ENCODE results near the gene GPRC5C. TPM values are rescaled to one million over a fixed set of nuclear protein-coding genes. Genes with fewer than 3 reads are reported as not detected.
A peak's percentile ranks its signal among the peaks of the same experiment; 100 is the strongest.

Gene GPRC5C
- total RNA-seq, 2 donors from 2014 or later: 56.0 to 67.0 TPM

DNA sequence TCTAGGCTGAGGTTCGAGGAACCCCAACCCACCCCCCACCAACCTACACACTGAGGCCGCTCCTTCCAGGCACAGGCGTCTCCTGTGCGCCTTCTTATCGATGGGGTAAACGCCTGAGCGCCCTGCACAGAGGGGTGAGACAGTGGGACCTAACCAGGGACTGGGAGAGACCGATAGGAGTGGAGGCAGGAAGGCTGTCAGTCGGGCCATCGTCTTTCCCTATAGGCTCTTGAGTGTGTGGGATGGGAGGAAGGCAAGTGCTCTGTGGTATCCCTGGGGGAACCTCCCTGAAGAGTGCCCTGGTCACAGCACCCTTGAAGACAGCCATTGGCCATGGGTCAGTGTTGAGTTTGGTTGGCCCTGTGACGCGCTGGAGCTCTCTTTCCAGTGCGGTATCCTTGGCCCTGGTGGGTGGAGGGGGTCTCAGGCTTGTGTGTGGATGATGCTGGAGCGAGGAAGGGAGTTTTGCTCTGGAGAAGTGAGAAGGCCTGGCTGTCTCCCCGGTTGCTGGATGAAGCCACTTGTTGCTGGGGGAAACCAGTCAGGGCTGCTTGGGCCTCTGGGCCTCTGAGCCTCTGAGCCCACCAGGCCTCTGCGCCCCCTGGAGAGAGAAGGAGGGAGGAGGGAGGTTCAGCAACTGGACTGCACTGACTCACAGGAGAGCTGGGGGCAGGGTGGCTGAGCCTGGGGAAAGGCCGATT is 1.7 kb downstream of the GPRC5C start:
- TF ChIP-seq, protein P1, sequence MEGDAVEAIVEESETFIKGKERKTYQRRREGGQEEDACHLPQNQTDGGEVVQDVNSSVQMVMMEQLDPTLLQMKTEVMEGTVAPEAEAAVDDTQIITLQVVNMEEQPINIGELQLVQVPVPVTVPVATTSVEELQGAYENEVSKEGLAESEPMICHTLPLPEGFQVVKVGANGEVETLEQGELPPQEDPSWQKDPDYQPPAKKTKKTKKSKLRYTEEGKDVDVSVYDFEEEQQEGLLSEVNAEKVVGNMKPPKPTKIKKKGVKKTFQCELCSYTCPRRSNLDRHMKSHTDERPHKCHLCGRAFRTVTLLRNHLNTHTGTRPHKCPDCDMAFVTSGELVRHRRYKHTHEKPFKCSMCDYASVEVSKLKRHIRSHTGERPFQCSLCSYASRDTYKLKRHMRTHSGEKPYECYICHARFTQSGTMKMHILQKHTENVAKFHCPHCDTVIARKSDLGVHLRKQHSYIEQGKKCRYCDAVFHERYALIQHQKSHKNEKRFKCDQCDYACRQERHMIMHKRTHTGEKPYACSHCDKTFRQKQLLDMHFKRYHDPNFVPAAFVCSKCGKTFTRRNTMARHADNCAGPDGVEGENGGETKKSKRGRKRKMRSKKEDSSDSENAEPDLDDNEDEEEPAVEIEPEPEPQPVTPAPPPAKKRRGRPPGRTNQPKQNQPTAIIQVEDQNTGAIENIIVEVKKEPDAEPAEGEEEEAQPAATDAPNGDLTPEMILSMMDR (IDR thresholded peaks at IDR 0.05): no peak
- Histone ChIP-seq H3K27ac (peak overlapping the region; percentile 99), H3K4me3 (peak overlapping the region; percentile 78), H3K4me1 (ENCODE audit: control insufficient read depth in 1 of 2, low read depth in 2 of 2) (peaks cover 6 to 54% of the 10 kb centered on the region in 2 donors), H3K36me3 (peaks cover 4% of the 10 kb centered on the region), H3K27me3 (replicated peaks; ENCODE audit: insufficient read depth) (no peaks in the 10 kb centered on the region), H3K9me3 (no peaks in the 10 kb centered on the region)
- DNase-seq (ENCODE audit: low spot score): no peak
- ATAC-seq (ENCODE audit: insufficient number of reproducible peaks, low FRiP score, low read depth): no peak

- Histone ChIP-seq H3K4me1 (ENCODE audit: control insufficient read depth in 1 of 2, low read depth in 2 of 2) (peaks cover 6 to 38% of the 10 kb centered on the region in 2 donors), H3K9me3 (no peaks in the 10 kb centered on the region), H3K4me3 (no peak overlapping the region), H3K36me3 (peaks cover 19% of the 10 kb centered on the region), H3K27ac (peak overlapping the region in 1 of 2 donors; percentile 17), H3K27me3 (replicated peaks; ENCODE audit: insufficient read depth) (no peaks in the 10 kb centered on the region)
- DNase-seq (ENCODE audit: low spot score): no peak
- no peak for ATAC-seq (ENCODE audit: insufficient number of reproducible peaks, low FRiP score, low read depth)
- TF ChIP-seq, protein P1 (IDR thresholded peaks at IDR 0.05): no peak
These were observed 4.0 kb downstream of the GPRC5C start for GRCh38 chr17:74435775-74436359.

GRCh38 chr17:74437702-74438101 is 5.8 kb downstream of the GPRC5C start:
- no peak overlapping the region for H3K27ac ChIP-seq
- TF ChIP-seq, protein P1 (IDR thresholded peaks at IDR 0.05): peak; percentile 40

DNA sequence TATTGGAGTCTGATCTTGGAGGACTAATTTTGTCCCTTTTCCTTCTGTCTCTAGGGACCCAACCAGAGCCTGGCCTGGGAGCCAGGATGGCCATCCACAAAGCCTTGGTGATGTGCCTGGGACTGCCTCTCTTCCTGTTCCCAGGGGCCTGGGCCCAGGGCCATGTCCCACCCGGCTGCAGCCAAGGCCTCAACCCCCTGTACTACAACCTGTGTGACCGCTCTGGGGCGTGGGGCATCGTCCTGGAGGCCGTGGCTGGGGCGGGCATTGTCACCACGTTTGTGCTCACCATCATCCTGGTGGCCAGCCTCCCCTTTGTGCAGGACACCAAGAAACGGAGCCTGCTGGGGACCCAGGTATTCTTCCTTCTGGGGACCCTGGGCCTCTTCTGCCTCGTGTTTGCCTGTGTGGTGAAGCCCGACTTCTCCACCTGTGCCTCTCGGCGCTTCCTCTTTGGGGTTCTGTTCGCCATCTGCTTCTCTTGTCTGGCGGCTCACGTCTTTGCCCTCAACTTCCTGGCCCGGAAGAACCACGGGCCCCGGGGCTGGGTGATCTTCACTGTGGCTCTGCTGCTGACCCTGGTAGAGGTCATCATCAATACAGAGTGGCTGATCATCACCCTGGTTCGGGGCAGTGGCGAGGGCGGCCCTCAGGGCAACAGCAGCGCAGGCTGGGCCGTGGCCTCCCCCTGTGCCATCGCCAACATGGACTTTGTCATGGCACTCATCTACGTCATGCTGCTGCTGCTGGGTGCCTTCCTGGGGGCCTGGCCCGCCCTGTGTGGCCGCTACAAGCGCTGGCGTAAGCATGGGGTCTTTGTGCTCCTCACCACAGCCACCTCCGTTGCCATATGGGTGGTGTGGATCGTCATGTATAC is 8.0 kb downstream of the GPRC5C start:
- H3K27me3 ChIP-seq (replicated peaks; ENCODE audit: insufficient read depth): no peaks in the 10 kb centered on the region

More at GRCh38 chr17:74437702-74438101, 5.8 kb downstream of the GPRC5C start:
- Histone ChIP-seq H3K9me3 (no peaks in the 10 kb centered on the region), H3K36me3 (peaks cover 21% of the 10 kb centered on the region), H3K4me1 (ENCODE audit: control insufficient read depth in 1 of 2, low read depth in 2 of 2) (peaks cover 15 to 47% of the 10 kb centered on the region in 2 donors), H3K27me3 (replicated peaks; ENCODE audit: insufficient read depth) (no peaks in the 10 kb centered on the region), H3K4me3 (no peak overlapping the region)
- ATAC-seq (ENCODE audit: insufficient number of reproducible peaks, low FRiP score, low read depth): no peak
- DNase-seq (ENCODE audit: low spot score): no peak

More for the DNA sequence above, 8.0 kb downstream of the GPRC5C start:
- Histone ChIP-seq H3K36me3 (peaks cover 21% of the 10 kb centered on the region), H3K4me1 (ENCODE audit: control insufficient read depth in 1 of 2, low read depth in 2 of 2) (peaks cover 37 to 54% of the 10 kb centered on the region in 2 donors), H3K27ac (no peak overlapping the region), H3K4me3 (no peak overlapping the region), H3K9me3 (no peaks in the 10 kb centered on the region)
- TF ChIP-seq, protein P1 (IDR thresholded peaks at IDR 0.05): no peak
- DNase-seq (ENCODE audit: low spot score) (no peak), ATAC-seq (ENCODE audit: insufficient number of reproducible peaks, low FRiP score, low read depth) (no peak)
